Keratinocyte (primary cell): ENCODE measurements around the gene BAZ1B. TPM values are rescaled to one million over a fixed set of nuclear protein-coding genes. Genes with fewer than 3 reads are reported as not detected.

Experiments used
- DNase-seq: peaks from one replicate; pipeline ENCODE4 v3.0.0-alpha.2; 2011; ENCODE audit warnings: low read depth, missing footprints, low spot score
- FAIRE-seq: peaks from 2 replicates; lab custom pipeline; 2011; peaks lifted over from hg19 to GRCh38; lab: Jason Lieb, UNC
- H2AFZ ChIP-seq: 2 replicates; pipeline ENCODE4 v1.6.0; 2012; ENCODE audit warnings: low read length, control low read depth, inconsistent platforms; ENCODE audit not compliant: control insufficient read depth
- H3K27ac ChIP-seq: 2 replicates; pipeline ENCODE4 v1.5.1; 2011; ENCODE audit warnings: low read length; ENCODE audit not compliant: control insufficient read depth, insufficient read depth
- H3K27me3 ChIP-seq: 3 replicates; pipeline ENCODE4 v1.6.0; 2011; ENCODE audit warnings: low read length; ENCODE audit not compliant: control insufficient read depth, insufficient read depth; ENCODE audit errors: extremely low read depth
- H3K36me3 ChIP-seq, 2 experiments: 2 replicates in 1 of 2; 3 replicates in 1 of 2; pipeline ENCODE4 v1.5.1; 2011; ENCODE audit warnings: low read length in 2 of 2, mild to moderate bottlenecking in 1 of 2; ENCODE audit not compliant: control insufficient read depth in 2 of 2, insufficient read depth in 2 of 2; ENCODE audit errors: extremely low read depth in 1 of 2
- H3K4me1 ChIP-seq: 3 replicates; pipeline ENCODE4 v1.5.1; 2011; ENCODE audit warnings: low read length; ENCODE audit not compliant: control insufficient read depth, insufficient read depth; ENCODE audit errors: extremely low read depth
- H3K4me2 ChIP-seq: 3 replicates; pipeline ENCODE4 v1.6.0; 2011; ENCODE audit warnings: low read depth, low read length; ENCODE audit not compliant: control insufficient read depth, insufficient read depth; ENCODE audit errors: extremely low read depth
- H3K4me3 ChIP-seq, 3 experiments: fragments of 200-600 bp in 1 of 3; sonication (generic) in 1 of 3; 2 replicates in 2 of 3; 3 replicates in 1 of 3; pipeline ENCODE4 v1.5.1; 2011 to 2016; ENCODE audit warnings: low read length in 3 of 3, mild to moderate bottlenecking in 3 of 3, control low read depth in 2 of 3, inconsistent platforms in 1 of 3, low read depth in 1 of 3, mixed read lengths in 1 of 3, mixed run types in 1 of 3, moderate library complexity in 1 of 3; ENCODE audit not compliant: control insufficient read depth in 2 of 3, insufficient read depth in 2 of 3; ENCODE audit errors: extremely low read depth in 1 of 3
- H3K79me2 ChIP-seq: 2 replicates; pipeline ENCODE4 v1.6.0; 2012; ENCODE audit warnings: low read length; ENCODE audit not compliant: control insufficient read depth, insufficient read depth
- H3K9ac ChIP-seq: 3 replicates; pipeline ENCODE4 v1.6.0; 2011; ENCODE audit warnings: low read length; ENCODE audit not compliant: control insufficient read depth, insufficient read depth; ENCODE audit errors: extremely low read depth
- H3K9me1 ChIP-seq: 3 replicates; pipeline ENCODE4 v1.6.0; 2011; ENCODE audit warnings: low read length; ENCODE audit not compliant: control insufficient read depth, insufficient read depth; ENCODE audit errors: extremely low read depth
- H3K9me3 ChIP-seq: 2 replicates; pipeline ENCODE4 v1.5.1; 2012; ENCODE audit warnings: low read depth, low read length; ENCODE audit not compliant: control insufficient read depth
- H4K20me1 ChIP-seq: 3 replicates; pipeline ENCODE4 v1.6.0; 2011; ENCODE audit warnings: low read length; ENCODE audit not compliant: control insufficient read depth, insufficient read depth; ENCODE audit errors: extremely low read depth
- CTCF ChIP-seq, 3 experiments: IDR thresholded peaks in 1 of 3; conservative IDR thresholded peaks in 1 of 3; optimal IDR thresholded peaks in 1 of 3; 2 replicates in 2 of 3; 3 replicates in 1 of 3; pipeline versions ENCODE3 to v1.5.1; 2011; ENCODE audit warnings: low read length in 3 of 3, mild to moderate bottlenecking in 3 of 3, moderate library complexity in 2 of 3, control low read depth in 1 of 3, inconsistent platforms in 1 of 3; ENCODE audit not compliant: insufficient read depth in 2 of 3; ENCODE audit errors: extremely low read depth in 1 of 3
- EZH2 ChIP-seq: IDR thresholded peaks from one replicate; pipeline ENCODE4 v1.6.1; 2012; ENCODE audit warnings: inconsistent platforms, mild to moderate bottlenecking, low read length, moderate library complexity
- dilution Hi-C: fragments of 300-500 bp; cut with MboI; formaldehyde crosslinking; loops from one replicate; pipeline ENCODE4 v1.7.0; 2020; ENCODE audit warnings: low sequenced_read_pairs; ENCODE audit not compliant: extremely low pct_ligation_motif_present
- polyA plus RNA-seq, 5 experiments: library from polyadenylated mRNA; depleted of rRNA in 3 of 5; stranded (reverse) in 3 of 5; stranded (forward) in 1 of 5; unstranded in 1 of 5; fragments of >200 nt; gene quantifications; 1 replicate in 1 of 5; 2 replicates in 3 of 5; 3 replicates in 1 of 5; pipeline versions ENCODE4 v1.2.1 to v1.2.3, GENCODE V29; 2011 to 2012; ENCODE audit warnings: missing spikeins in 2 of 5, low read depth in 1 of 5, low replicate concordance in 1 of 5

BAZ1B gene
- polyA plus RNA-seq, 1 donor (not counting 4 experiments of a cell fraction or from before 2014, with no cell fraction given), result 24.3 TPM

GRCh38 chr7:73533742-73534141 is 11.6 kb upstream of the BAZ1B start:
- Histone ChIP-seq H3K9ac (no peak overlapping the region), H2AFZ (no peak overlapping the region), H3K9me1 (no peaks in the 10 kb centered on the region), H3K4me2 (no peak overlapping the region), H4K20me1 (peaks cover 2% of the 10 kb centered on the region), H3K27me3 (no peaks in the 10 kb centered on the region), H3K4me3 (no peak overlapping the region), H3K4me1 (no peaks in the 10 kb centered on the region), H3K9me3 (no peaks in the 10 kb centered on the region), H3K79me2 (no peaks in the 10 kb centered on the region), H3K27ac (no peak overlapping the region), H3K36me3 (peaks cover 12 to 18% of the 10 kb centered on the region in 2 experiments)
- FAIRE-seq (no peak), DNase-seq (no peak)
- dilution Hi-C loops, result no loop called here
- no peak for TF ChIP-seq EZH2
- no peak for TF ChIP-seq CTCF (optimal IDR thresholded peaks at IDR 0.05 in 1 of 3, IDR thresholded peaks at IDR 0.05 in 1 of 3, conservative IDR thresholded peaks at IDR 0.05 in 1 of 3; ENCODE audit: extremely low read depth in 1 of 3, insufficient read depth in 2 of 3, low read length in 3 of 3)

GRCh38 chr7:73532224-73532623 is 10.1 kb upstream of the BAZ1B start:
- no peak for TF ChIP-seq EZH2
- no peak for TF ChIP-seq CTCF (optimal IDR thresholded peaks at IDR 0.05 in 1 of 3, IDR thresholded peaks at IDR 0.05 in 1 of 3, conservative IDR thresholded peaks at IDR 0.05 in 1 of 3; ENCODE audit: extremely low read depth in 1 of 3, insufficient read depth in 2 of 3, low read length in 3 of 3)
- peaks cover 2% of the 10 kb centered on the region for H4K20me1 ChIP-seq
- no peaks in the 10 kb centered on the region for H3K9me3 ChIP-seq
- H3K27me3 ChIP-seq, result no peaks in the 10 kb centered on the region
- DNase-seq, result no peak
- H3K79me2 ChIP-seq, result no peaks in the 10 kb centered on the region
- FAIRE-seq, result no peak
- dilution Hi-C loops, result no loop called here
- no peaks in the 10 kb centered on the region for H3K4me1 ChIP-seq
- peaks cover 7 to 8% of the 10 kb centered on the region in 2 experiments for H3K36me3 ChIP-seq
- no peak overlapping the region for H3K4me3 ChIP-seq
- no peaks in the 10 kb centered on the region for H3K9me1 ChIP-seq
- no peak overlapping the region for H2AFZ ChIP-seq
- no peak overlapping the region for H3K4me2 ChIP-seq
- H3K27ac ChIP-seq, result no peak overlapping the region
- no peak overlapping the region for H3K9ac ChIP-seq
